GM23248 (cell line): Measurements from ENCODE around the gene ACCSL. TPM values are rescaled to one million over a fixed set of nuclear protein-coding genes. Genes with fewer than 3 reads are reported as not detected.

Experiments used
- DNase-seq: peaks from one replicate; pipeline ENCODE4 v3.0.0-alpha.2; 2015
- H2AFZ ChIP-seq: fragments of 200-600 bp; sonication (generic); 2 replicates; pipeline ENCODE4 v1.6.1; 2016; ENCODE audit warnings: antibody characterized with exemption
- H3F3A ChIP-seq: fragments of 200-600 bp; sonication (generic); 2 replicates; pipeline ENCODE4 v1.6.1; 2016; ENCODE audit warnings: mild to moderate bottlenecking, antibody characterized with exemption, mixed run types; ENCODE audit not compliant: insufficient read depth
- H3K27ac ChIP-seq: fragments of 200-600 bp; sonication (generic); 2 replicates; pipeline ENCODE4 v1.5.1; 2016; ENCODE audit warnings: mild to moderate bottlenecking
- H3K27me3 ChIP-seq: fragments of 200-600 bp; sonication (generic); replicated peaks from 2 replicates; pipeline ENCODE4 v1.6.1; 2016; ENCODE audit warnings: mild to moderate bottlenecking; ENCODE audit not compliant: insufficient read depth
- H3K36me3 ChIP-seq: fragments of 200-600 bp; sonication (generic); 2 replicates; pipeline ENCODE4 v1.6.1; 2016; ENCODE audit warnings: low read depth, mild to moderate bottlenecking
- H3K4me1 ChIP-seq: fragments of 200-600 bp; sonication (generic); 2 replicates; pipeline ENCODE4 v1.6.1; 2016; ENCODE audit warnings: mild to moderate bottlenecking; ENCODE audit not compliant: insufficient read depth
- H3K4me2 ChIP-seq: fragments of 200-600 bp; sonication (generic); one replicate; pipeline ENCODE4 v1.6.1; 2016; ENCODE audit warnings: mild to moderate bottlenecking; ENCODE audit not compliant: unreplicated experiment
- H3K4me3 ChIP-seq: fragments of 200-600 bp; sonication (generic); 2 replicates; pipeline ENCODE4 v1.5.1; 2016; ENCODE audit warnings: mild to moderate bottlenecking
- H3K79me2 ChIP-seq: fragments of 200-600 bp; sonication (generic); 2 replicates; pipeline ENCODE4 v1.6.1; 2016; ENCODE audit warnings: mild to moderate bottlenecking; ENCODE audit not compliant: insufficient read depth
- H3K9ac ChIP-seq: fragments of 200-600 bp; sonication (generic); 2 replicates; pipeline ENCODE4 v1.6.1; 2016; ENCODE audit warnings: mild to moderate bottlenecking
- H3K9me2 ChIP-seq: fragments of 200-600 bp; sonication (generic); 2 replicates; pipeline ENCODE4 v1.6.1; 2016; ENCODE audit warnings: mixed run types, mild to moderate bottlenecking, moderate library complexity; ENCODE audit not compliant: insufficient read depth
- H3K9me3 ChIP-seq: fragments of 200-600 bp; sonication (generic); one replicate; pipeline ENCODE4 v1.6.1; 2017; ENCODE audit warnings: low read depth
- H4K20me1 ChIP-seq: fragments of 200-600 bp; sonication (generic); 2 replicates; pipeline ENCODE4 v1.6.0; 2016; ENCODE audit not compliant: insufficient read depth
- EZH2 ChIP-seq: fragments of 200-600 bp; sonication (generic); IDR thresholded peaks from 2 replicates; pipeline ENCODE4 v1.6.1; 2018; ENCODE audit warnings: antibody characterized with exemption, mild to moderate bottlenecking; ENCODE audit not compliant: insufficient read depth, poor library complexity, severe bottlenecking
- EZH2phosphoT487 ChIP-seq: fragments of 200-600 bp; sonication (generic); IDR thresholded peaks from 2 replicates; pipeline ENCODE4 v1.6.1; 2018; ENCODE audit warnings: antibody characterized with exemption, moderate library complexity, mild to moderate bottlenecking, low read depth; ENCODE audit not compliant: insufficient read depth
- WGBS, 2 experiments: methylation state at CpG; one replicate each; pipeline ENCODE4 v1.1.6; 2015 to 2017; ENCODE audit warnings: low lambda C conversion rate in 2 of 2, low coverage in 1 of 2; ENCODE audit errors: missing lambda C conversion rate in 2 of 2; 5-methylcytosine and 5-hydroxymethylcytosine counted together
- in situ Hi-C: fragments of 300-500 bp; cut with MboI; formaldehyde crosslinking; loops from 2 replicates; pipeline ENCODE4 v1.15.0; 2020
- polyA plus RNA-seq: library from polyadenylated mRNA; unstranded; fragments of >200 nt; fragmentation: Nextera tagmentation; extraction: Ambion mirVana; gene quantifications from 2 replicates; pipeline ENCODE4 v1.2.1, GENCODE V29; 2016
- total RNA-seq: library from RNA; depleted of rRNA; stranded (reverse); fragments of >200 nt; shearing (Covaris generic); gene quantifications from 2 replicates; pipeline ENCODE4 v1.2.3, GENCODE V29; 2014

ACCSL gene
- total and polyA plus RNA-seq, 2 experiments from 2014 or later, result not detected

- Histone ChIP-seq H4K20me1 (no peaks in the 10 kb centered on the region), H3K4me1 (peaks cover 26% of the 10 kb centered on the region), H2AFZ (no peak overlapping the region), H3K27me3 (no peaks in the 10 kb centered on the region), H3K79me2 (no peaks in the 10 kb centered on the region), H3F3A (peaks cover 17% of the 10 kb centered on the region), H3K36me3 (no peaks in the 10 kb centered on the region), H3K9ac (no peak overlapping the region), H3K4me3 (no peak overlapping the region), H3K27ac (no peak overlapping the region), H3K4me2 (no peak overlapping the region), H3K9me3 (no peaks in the 10 kb centered on the region), H3K9me2 (no peaks in the 10 kb centered on the region)
- 72 to 74% methylated on average over 11 of the region's 11 CpGs for WGBS, 2 experiments
- DNase-seq, result no peak
- TF ChIP-seq EZH2phosphoT487, result no peak
- TF ChIP-seq EZH2, result no peak
- in situ Hi-C loops, result no loop called here
Measured at GRCh38 chr11:44006917-44007361, 40.8 kb upstream of the ACCSL start.

GRCh38 chr11:44007481-44008087 lies 40.2 kb upstream of the ACCSL start:
- Histone ChIP-seq H3K4me3 (no peak overlapping the region), H2AFZ (no peak overlapping the region), H3K4me1 (peaks cover 26% of the 10 kb centered on the region), H3K9ac (no peak overlapping the region), H3K27me3 (no peaks in the 10 kb centered on the region), H3K79me2 (no peaks in the 10 kb centered on the region), H3K4me2 (no peak overlapping the region), H3F3A (peaks cover 24% of the 10 kb centered on the region), H3K9me3 (no peaks in the 10 kb centered on the region), H3K9me2 (no peaks in the 10 kb centered on the region), H4K20me1 (no peaks in the 10 kb centered on the region), H3K36me3 (no peaks in the 10 kb centered on the region), H3K27ac (no peak overlapping the region)
- no peak for TF ChIP-seq EZH2phosphoT487
- no peak for TF ChIP-seq EZH2
- in situ Hi-C loops, result no loop called here
- WGBS, 2 experiments, result 79 to 80% methylated on average over 5 of the region's 5 CpGs
- no peak for DNase-seq

GRCh38 chr11:44008088-44008501 lies 39.7 kb upstream of the ACCSL start:
- Histone ChIP-seq H3K36me3 (no peaks in the 10 kb centered on the region), H3K9ac (no peak overlapping the region), H3K4me1 (peaks cover 26% of the 10 kb centered on the region), H3K9me3 (no peaks in the 10 kb centered on the region), H3K27ac (no peak overlapping the region), H3K9me2 (no peaks in the 10 kb centered on the region), H3K27me3 (no peaks in the 10 kb centered on the region), H4K20me1 (no peaks in the 10 kb centered on the region), H3K4me3 (no peak overlapping the region), H3K4me2 (no peak overlapping the region), H2AFZ (no peak overlapping the region), H3F3A (peaks cover 27% of the 10 kb centered on the region), H3K79me2 (no peaks in the 10 kb centered on the region)
- no peak for TF ChIP-seq EZH2phosphoT487
- TF ChIP-seq EZH2, result no peak
- in situ Hi-C loops, result no loop called here
- peak; percentile 79 for DNase-seq
- 50 to 66% methylated on average over 5 of the region's 5 CpGs for WGBS, 2 experiments

GRCh38 chr11:44008698-44009097 lies 39.1 kb upstream of the ACCSL start:
- no peaks in the 10 kb centered on the region for H3K9me2 ChIP-seq
- in situ Hi-C loops, result no loop called here
- no peaks in the 10 kb centered on the region for H3K9me3 ChIP-seq
- no peak overlapping the region for H3K9ac ChIP-seq
- WGBS, 2 experiments, result 62 to 86% methylated on average over 3 of the region's 3 CpGs
- H3K4me3 ChIP-seq, result no peak overlapping the region
- no peak overlapping the region for H3K4me2 ChIP-seq
- TF ChIP-seq EZH2 (no peak), EZH2phosphoT487 (no peak)
- no peak overlapping the region for H2AFZ ChIP-seq
- no peaks in the 10 kb centered on the region for H3K36me3 ChIP-seq
- no peak for DNase-seq
- H4K20me1 ChIP-seq, result no peaks in the 10 kb centered on the region
- H3F3A ChIP-seq, result peaks cover 27% of the 10 kb centered on the region
- no peaks in the 10 kb centered on the region for H3K79me2 ChIP-seq
- no peak overlapping the region for H3K27ac ChIP-seq
- H3K27me3 ChIP-seq, result no peaks in the 10 kb centered on the region
- H3K4me1 ChIP-seq, result peaks cover 26% of the 10 kb centered on the region
